Pulmonary artery endothelial cell (primary cell): Measurements from ENCODE around the gene C1QBP. TPM values are rescaled to one million over a fixed set of nuclear protein-coding genes. Genes with fewer than 3 reads are reported as not detected.
"Not testable (repeated sequence)": the region's sequence is repeated elsewhere in the genome, so short reads cannot be mapped to it uniquely, and the experiment has no call there.

ENCODE experiments used
- DNase-seq: peaks from one replicate; pipeline ENCODE4 v3.0.0-alpha.2; 2011; ENCODE audit warnings: low read depth, low spot score
- total RNA-seq: library from RNA; depleted of rRNA; stranded (reverse); fragments of >200 nt; gene quantifications from 2 replicates; pipeline ENCODE4 v1.2.3, GENCODE V29; 2014

The C1QBP gene
- 349 and 353 TPM in 2 replicates for total RNA-seq

- peak; percentile 72 for DNase-seq
Measured at GRCh38 chr17:5438716-5439445, at the start of gene C1QBP. Gene C1QBP, minus strand, starts transcription at chr17:5439155. Its CDS starts 82 bp downstream, at chr17:5439073.

GRCh38 chr17:5488752-5489151, 49.8 kb upstream of the C1QBP start:
- no peak for DNase-seq

- peak; percentile 98 for DNase-seq
Measured at GRCh38 chr17:5486206-5487124, 47.5 kb upstream of the C1QBP start, which contains the start of gene MIS12. Gene MIS12, plus strand, starts transcription at chr17:5486566. Its CDS starts 2,297 bp downstream, at chr17:5488863.

GRCh38 chr17:5485270-5486205, 46.6 kb upstream of the C1QBP start, which contains the start of gene DERL2:
Gene DERL2, minus strand, starts transcription at chr17:5486178. Its CDS starts 17 bp downstream, at chr17:5486161.
- no peak for DNase-seq

- DNase-seq = no peak
Measured at GRCh38 chr17:5481451-5481850, 42.5 kb upstream of the C1QBP start.

GRCh38 chr17:5480962-5481361, 42.0 kb upstream of the C1QBP start:
- DNase-seq = no peak

GRCh38 chr17:5478992-5479391, 40.0 kb upstream of the C1QBP start:
- DNase-seq = no peak

- DNase-seq = no peak
Measured at GRCh38 chr17:5473906-5474305, 35.0 kb upstream of the C1QBP start.

- DNase-seq = no peak
Measured at GRCh38 chr17:5472511-5472910, 33.6 kb upstream of the C1QBP start.

- no peak for DNase-seq
Measured at GRCh38 chr17:5468075-5468473, 29.1 kb upstream of the C1QBP start.

- DNase-seq = no peak
Measured at GRCh38 chr17:5467416-5467815, 28.5 kb upstream of the C1QBP start.

GRCh38 chr17:5466295-5466694, 27.3 kb upstream of the C1QBP start:
- no peak for DNase-seq

GRCh38 chr17:5464717-5465507, 26.0 kb upstream of the C1QBP start:
- DNase-seq = no peak

- no peak for DNase-seq
Measured at GRCh38 chr17:5446786-5447185, 7.8 kb upstream of the C1QBP start.

- DNase-seq = no peak
Measured at GRCh38 chr17:5444209-5444608, 5.3 kb upstream of the C1QBP start.

GRCh38 chr17:5443728-5444127, 4.8 kb upstream of the C1QBP start:
- no peak for DNase-seq

- no peak for DNase-seq
Measured at GRCh38 chr17:5439446-5439764, 450 bp upstream of the C1QBP start.

- no peak for DNase-seq
Measured at GRCh38 chr17:5437721-5438317, 1.1 kb downstream of the C1QBP start.

GRCh38 chr17:5435781-5436315, 3.1 kb downstream of the C1QBP start:
- DNase-seq = not testable (repeated sequence)

- DNase-seq = no peak
Measured at GRCh38 chr17:5434984-5435383, 4.0 kb downstream of the C1QBP start.
